ENCODE measurements around the gene HHAT. TPM values are rescaled to one million over a fixed set of nuclear protein-coding genes. Genes with fewer than 3 reads are reported as not detected.

Gene HHAT
- total and polyA plus RNA-seq, 2 of the 13 experiments (the other 11 are each of a cell fraction or from before 2014, with no cell fraction given), result 2.6 to 4.9 TPM

GRCh38 chr1:210397252-210397651 lies 68.5 kb downstream of the HHAT start:
- Histone ChIP-seq H3K27me3 (ENCODE audit: control insufficient read depth in 1 of 2, insufficient read depth in 2 of 2, low read length in 2 of 2) (no peaks in the 10 kb centered on the region), H3K4me2 (ENCODE audit: low read depth, low read length) (no peak overlapping the region), H3K9ac (ENCODE audit: insufficient read depth, low read depth, low read length) (no peak overlapping the region), H3K4me3 (replicated peaks in 1 of 3; ENCODE audit: insufficient read depth in 1 of 3, low read depth in 2 of 3, low read length in 3 of 3) (no peak overlapping the region), H3K9me3 (ENCODE audit: low read length) (no peaks in the 10 kb centered on the region), H3K4me1 (ENCODE audit: insufficient read depth, low read length) (peaks cover 29% of the 10 kb centered on the region), H3K27ac (ENCODE audit: extremely low read length, insufficient read depth, low read length) (no peak overlapping the region), H2AFZ (ENCODE audit: low read length) (no peak overlapping the region), H3K79me2 (ENCODE audit: insufficient read depth, low read length) (no peaks in the 10 kb centered on the region), H3K36me3 (replicated peaks in 1 of 2; ENCODE audit: control insufficient read depth in 1 of 2, insufficient read depth in 2 of 2, low read length in 2 of 2) (no peaks in the 10 kb centered on the region), H4K20me1 (ENCODE audit: insufficient read depth, low read length) (no peaks in the 10 kb centered on the region)
- ChIA-PET CTCF (ENCODE audit: low intra/inter-chr PET ratio, low total read pairs) (no interaction called here), POLR2A (no interaction called here)
- no TSS peak for BruUV-seq (replicated peaks)
- intact Hi-C loops (cut with micrococcal nuclease; ENCODE audit: unreplicated experiment), result no loop called here
- ATAC-seq (no peak), DNase-seq (ENCODE audit: low spot score) (no peak), FAIRE-seq (no peak)
- WGBS (ENCODE audit: low lambda C conversion rate), result 90% methylated on average over 1 of the region's 1 CpG
- in situ Hi-C loops (cut with HindIII; ENCODE audit: extremely low pct_ligation_motif_present, low pct_unique_long_range_greater_than_20kb), result no loop called here
- TF ChIP-seq ZBTB38 (CRISPR knock-in tag; IDR thresholded peaks at IDR 0.05) (no peak), ZNF576 (CRISPR knock-in tag; IDR thresholded peaks at IDR 0.05) (no peak), ZZZ3 (CRISPR knock-in tag; IDR thresholded peaks at IDR 0.05; ENCODE audit: borderline replicate concordance) (no peak), HNRNPH1 (optimal IDR thresholded peaks at IDR 0.05; ENCODE audit: low read depth, low read length) (no peak), ZMYM2 (CRISPR knock-in tag; IDR thresholded peaks at IDR 0.05) (no peak), ZNF737 (CRISPR knock-in tag; IDR thresholded peaks at IDR 0.05; ENCODE audit: borderline replicate concordance) (no peak), ZNF510 (CRISPR knock-in tag; IDR thresholded peaks at IDR 0.05; ENCODE audit: low read depth) (no peak), FOSL2 (CRISPR knock-in tag; IDR thresholded peaks at IDR 0.05) (no peak), MED8 (CRISPR knock-in tag; IDR thresholded peaks at IDR 0.05; ENCODE audit: insufficient replicate concordance) (no peak)

GRCh38 chr1:210397681-210398080 lies 69.0 kb downstream of the HHAT start:
- Histone ChIP-seq H3K36me3 (replicated peaks in 1 of 2; ENCODE audit: control insufficient read depth in 1 of 2, insufficient read depth in 2 of 2, low read length in 2 of 2) (no peaks in the 10 kb centered on the region), H2AFZ (ENCODE audit: low read length) (no peak overlapping the region), H3K4me1 (ENCODE audit: insufficient read depth, low read length) (peaks cover 29% of the 10 kb centered on the region), H3K4me2 (ENCODE audit: low read depth, low read length) (no peak overlapping the region), H3K27ac (ENCODE audit: extremely low read length, insufficient read depth, low read length) (no peak overlapping the region), H3K79me2 (ENCODE audit: insufficient read depth, low read length) (no peaks in the 10 kb centered on the region), H3K27me3 (ENCODE audit: control insufficient read depth in 1 of 2, insufficient read depth in 2 of 2, low read length in 2 of 2) (no peaks in the 10 kb centered on the region), H4K20me1 (ENCODE audit: insufficient read depth, low read length) (no peaks in the 10 kb centered on the region), H3K9me3 (ENCODE audit: low read length) (no peaks in the 10 kb centered on the region), H3K9ac (ENCODE audit: insufficient read depth, low read depth, low read length) (no peak overlapping the region), H3K4me3 (replicated peaks in 1 of 3; ENCODE audit: insufficient read depth in 1 of 3, low read depth in 2 of 3, low read length in 3 of 3) (no peak overlapping the region)
- ChIA-PET POLR2A (no interaction called here), CTCF (ENCODE audit: low intra/inter-chr PET ratio, low total read pairs) (no interaction called here)
- no TSS peak for BruUV-seq (replicated peaks)
- DNase-seq (ENCODE audit: low spot score) (no peak), FAIRE-seq (no peak), ATAC-seq (no peak)
- 97% methylated on average over 4 of the region's 5 CpGs for WGBS (ENCODE audit: low lambda C conversion rate)
- intact Hi-C loops (cut with micrococcal nuclease; ENCODE audit: unreplicated experiment) (no loop called here), in situ Hi-C loops (cut with HindIII; ENCODE audit: extremely low pct_ligation_motif_present, low pct_unique_long_range_greater_than_20kb) (no loop called here)
- TF ChIP-seq ZUFSP (CRISPR knock-in tag; IDR thresholded peaks at IDR 0.05; ENCODE audit: borderline replicate concordance), result no peak
- no peak for TF ChIP-seq HNRNPL (IDR thresholded peaks at IDR 0.05; ENCODE audit: low read depth, low read length)
- TF ChIP-seq KAT8 (CRISPR knock-in tag; IDR thresholded peaks at IDR 0.05), result no peak
- no peak for TF ChIP-seq TIGD3 (CRISPR knock-in tag; IDR thresholded peaks at IDR 0.05; ENCODE audit: borderline replicate concordance)
- TF ChIP-seq GTF2F1 (IDR thresholded peaks at IDR 0.05; ENCODE audit: low read length), result no peak
- TF ChIP-seq NPAS2 (CRISPR knock-in tag; IDR thresholded peaks at IDR 0.05; ENCODE audit: borderline replicate concordance), result no peak
- no peak for TF ChIP-seq ZC3H4 (CRISPR knock-in tag; IDR thresholded peaks at IDR 0.05; ENCODE audit: borderline replicate concordance)
- TF ChIP-seq ZNF674 (CRISPR knock-in tag; IDR thresholded peaks at IDR 0.05; ENCODE audit: low read depth), result no peak
- no peak for TF ChIP-seq ZNF740 (CRISPR knock-in tag; IDR thresholded peaks at IDR 0.05)
